ENCODE results near the gene STBD1.

GRCh38 chr4:76307660-76308014 lies 1.1 kb downstream of the STBD1 start:
- no peak for TF ChIP-seq SRF (CRISPR knock-in tag; IDR thresholded peaks at IDR 0.05)
- TF ChIP-seq E2F6 (IDR thresholded peaks at IDR 0.05; ENCODE audit: borderline replicate concordance in 1 of 2, extremely low read depth in 1 of 2, insufficient read depth in 1 of 2, insufficient read length in 1 of 2, low read depth in 1 of 2, low read length in 1 of 2, poor library complexity in 1 of 2, severe bottlenecking in 1 of 2), result no peak
- TF ChIP-seq THAP7 (CRISPR knock-in tag; IDR thresholded peaks at IDR 0.05), result no peak
- no peak for TF ChIP-seq CTCF (IDR thresholded peaks at IDR 0.05 in 2 of 3, conservative IDR thresholded peaks at IDR 0.05 in 1 of 3; ENCODE audit: insufficient read depth in 2 of 3, low read depth in 1 of 3, low read length in 3 of 3)
